GM11168 (cell line): ENCODE results near the gene WDR59.
"Not testable (repeated sequence)": the region's sequence is repeated elsewhere in the genome, so short reads cannot be mapped to it uniquely, and the experiment has no call there.

Experiments
- in situ Hi-C: fragments of 300-500 bp; cut with MboI; formaldehyde crosslinking; loops from one replicate; pipeline ENCODE4 v1.12.0; 2022; ENCODE audit warnings: low sequenced_read_pairs; ENCODE audit not compliant: unreplicated experiment

WDR59 gene

DNA sequence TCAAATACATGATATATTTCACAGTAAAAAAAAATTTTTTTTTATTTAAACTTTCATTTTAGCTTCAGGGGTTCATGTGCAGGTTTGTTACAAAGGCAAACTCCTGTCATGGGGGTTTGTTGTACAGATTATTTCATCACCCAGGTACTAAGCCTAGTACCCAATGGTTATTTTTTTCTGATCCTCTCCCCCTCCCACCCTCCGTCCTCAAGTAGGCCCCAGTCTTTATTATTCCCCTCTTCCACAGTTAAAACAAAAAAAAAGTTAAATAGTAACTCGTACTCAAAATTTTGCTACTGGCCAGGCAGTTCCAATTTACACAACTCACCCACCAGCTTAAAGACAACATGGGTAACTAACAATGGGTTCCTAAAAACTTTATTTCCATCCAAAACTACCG, 63.9 kb downstream of the WDR59 start:
- in situ Hi-C loops: no loop called here

DNA sequence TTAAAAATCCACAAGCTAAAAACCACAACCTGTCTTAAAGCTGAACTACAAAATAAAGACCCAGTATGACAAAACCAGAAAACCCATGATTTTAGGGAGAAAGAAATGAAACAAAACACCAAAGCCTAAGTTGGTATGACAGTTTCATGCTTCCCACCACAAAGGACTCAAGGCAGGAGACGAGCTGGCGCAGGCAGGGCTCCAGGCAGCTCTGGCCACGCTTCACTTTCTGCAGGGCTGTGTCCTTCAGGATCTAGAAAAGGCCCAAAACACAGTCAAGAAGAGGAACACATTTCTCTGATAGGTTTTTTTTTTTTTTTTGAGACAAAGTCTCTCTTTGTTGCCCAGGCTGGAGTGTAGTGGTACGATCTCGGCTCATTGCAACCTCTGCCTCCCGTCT, 75.3 kb downstream of the WDR59 start:
- in situ Hi-C loops: no loop called here

DNA sequence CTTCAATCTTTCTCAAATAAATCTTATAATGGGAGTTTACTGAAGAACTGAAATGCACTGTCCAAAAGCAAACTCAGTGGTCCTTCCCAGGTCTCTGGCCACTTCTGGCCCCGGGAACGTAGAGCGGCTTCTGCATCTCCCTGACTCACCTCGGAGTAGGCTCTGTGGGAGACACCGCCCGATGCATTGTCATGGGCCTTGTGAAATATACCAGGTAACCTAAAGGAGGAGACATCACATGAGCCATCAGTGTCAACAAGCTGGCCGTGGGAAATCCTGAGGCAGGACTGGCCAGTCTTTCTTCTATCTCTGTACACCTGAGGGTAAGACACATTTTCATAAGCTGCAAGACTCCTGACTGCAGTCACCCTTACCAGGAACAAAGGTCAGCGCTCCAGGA, 76.2 kb downstream of the WDR59 start:
- in situ Hi-C loops: not testable (repeated sequence)

DNA sequence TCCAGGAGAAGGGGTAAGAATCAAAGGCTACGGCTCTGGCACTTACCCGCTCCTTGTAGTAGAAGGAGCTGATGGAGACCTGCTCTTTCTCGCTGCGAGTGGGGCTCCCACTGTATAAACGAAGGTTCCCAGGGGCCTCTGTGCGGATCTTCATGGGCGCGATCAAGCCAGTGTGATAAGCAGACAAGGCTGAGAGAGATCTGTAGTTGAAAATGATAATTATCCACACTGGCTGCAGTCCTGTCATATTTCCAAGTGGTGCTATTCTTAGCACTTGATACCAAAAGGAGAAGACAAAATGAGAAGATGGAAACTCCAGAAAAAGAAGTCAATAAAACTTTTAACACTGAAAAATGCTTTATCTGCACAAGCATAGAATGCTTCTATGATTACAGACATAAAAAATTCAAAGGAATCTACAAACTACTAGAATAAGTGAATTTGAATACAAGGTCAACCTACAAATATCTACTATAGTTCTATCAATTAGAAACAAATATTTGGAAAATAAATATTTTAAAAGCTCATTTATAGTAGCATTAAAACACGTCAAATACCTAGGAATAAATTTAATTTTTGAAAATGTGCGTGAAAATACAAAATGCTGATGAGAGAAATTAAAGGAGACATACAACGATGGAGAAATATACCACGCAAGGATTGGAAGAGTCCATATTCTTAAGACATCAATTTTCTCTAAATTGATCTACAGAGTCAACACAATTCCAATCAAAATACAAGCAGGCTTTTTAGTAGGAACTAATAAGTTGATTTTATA, 80.8 kb downstream of the WDR59 start:
- in situ Hi-C loops: no loop called here

DNA sequence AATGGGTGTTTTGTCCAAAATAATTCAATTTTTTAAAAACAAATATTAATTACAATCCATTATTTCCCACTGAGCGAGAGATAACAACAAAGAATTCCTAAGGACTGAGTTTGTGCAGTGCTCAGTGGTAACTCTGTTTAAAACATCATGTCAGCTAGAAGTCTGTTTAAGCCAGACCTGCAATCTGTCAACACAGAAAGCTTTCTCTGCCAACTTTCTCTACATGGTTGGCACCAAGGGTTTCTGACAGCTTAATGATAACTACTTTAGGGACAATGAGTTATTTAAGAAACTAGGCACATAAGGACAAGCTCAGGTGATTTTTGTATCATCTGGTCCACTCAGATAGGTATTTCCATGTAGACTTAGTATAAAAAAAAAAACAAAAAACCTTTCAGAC, 81.8 kb downstream of the WDR59 start:
- in situ Hi-C loops: no loop called here

DNA sequence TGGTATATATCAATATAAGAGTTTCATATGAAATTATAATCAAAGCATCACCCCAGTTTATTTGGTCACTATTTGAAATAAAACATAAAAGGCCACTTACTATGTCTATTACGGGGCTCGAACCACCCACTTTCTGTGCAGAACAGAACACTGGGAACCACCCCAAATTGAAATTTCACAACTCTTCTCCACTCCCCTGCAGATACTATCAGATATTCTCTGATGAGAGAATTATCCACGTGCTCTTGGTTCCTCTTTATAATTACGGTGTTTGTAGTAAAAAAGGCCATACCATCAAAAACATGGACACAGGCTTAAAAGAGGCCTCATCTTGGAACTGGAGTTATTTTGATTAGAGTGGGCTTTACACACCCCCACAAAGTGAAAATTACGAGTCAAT, 82.8 kb downstream of the WDR59 start:
- in situ Hi-C loops: no loop called here

DNA sequence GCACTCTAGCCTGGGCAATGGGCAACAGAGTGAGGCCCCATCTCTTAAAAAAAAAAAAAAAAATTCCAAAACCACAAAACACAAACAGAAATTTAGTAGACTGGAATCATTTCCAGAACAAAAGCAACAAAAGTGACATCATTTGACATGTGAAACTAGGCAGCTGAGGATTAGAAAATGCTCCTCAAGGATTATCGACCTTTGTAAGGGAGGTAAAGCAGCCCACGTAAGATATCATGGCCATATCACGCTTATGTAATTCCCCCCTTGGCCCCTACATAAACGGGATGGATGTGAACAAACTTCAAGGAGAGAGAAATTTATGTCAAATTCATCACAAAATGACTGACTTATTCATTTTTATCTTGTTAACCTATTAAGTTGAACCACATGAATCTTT, 83.3 kb downstream of the WDR59 start:
- in situ Hi-C loops: no loop called here

DNA sequence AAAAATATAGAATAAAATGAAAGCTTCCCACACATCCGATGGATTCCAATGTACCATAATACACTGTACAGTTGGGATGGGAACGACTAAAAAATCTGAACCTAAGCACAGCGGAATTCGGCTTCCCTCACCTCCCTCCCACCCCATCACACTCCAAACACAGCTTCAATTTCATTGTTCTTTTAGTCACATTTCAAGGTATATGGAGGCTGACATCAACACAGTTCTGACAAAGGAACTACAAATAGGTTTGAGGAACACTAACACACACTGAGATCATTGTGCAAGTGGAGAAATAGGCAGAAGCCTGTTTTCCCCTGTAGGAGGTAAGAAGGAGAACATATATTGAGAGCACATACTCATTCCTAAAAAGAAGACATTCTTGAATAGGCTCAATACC, 85.1 kb downstream of the WDR59 start:
- in situ Hi-C loops: no loop called here

DNA sequence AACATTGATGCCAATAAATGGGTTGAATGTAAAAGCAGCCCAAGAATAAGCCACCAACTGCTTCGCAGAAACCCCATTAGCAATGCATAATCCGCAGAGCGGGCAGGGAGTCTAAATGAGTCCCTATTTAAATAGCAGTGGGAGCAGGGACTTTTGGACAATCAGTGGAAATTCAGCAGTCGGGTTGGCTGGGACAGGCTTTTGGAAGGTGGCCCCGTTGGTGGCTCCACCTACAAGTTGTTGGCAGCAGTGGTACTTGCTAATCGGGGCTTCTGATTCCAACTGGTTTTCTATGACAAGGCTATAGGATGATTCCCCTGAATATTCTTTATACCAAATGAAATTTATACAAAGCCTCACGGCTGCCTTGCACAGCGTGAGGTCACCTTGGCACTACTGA, 86.3 kb downstream of the WDR59 start:
- in situ Hi-C loops: no loop called here

DNA sequence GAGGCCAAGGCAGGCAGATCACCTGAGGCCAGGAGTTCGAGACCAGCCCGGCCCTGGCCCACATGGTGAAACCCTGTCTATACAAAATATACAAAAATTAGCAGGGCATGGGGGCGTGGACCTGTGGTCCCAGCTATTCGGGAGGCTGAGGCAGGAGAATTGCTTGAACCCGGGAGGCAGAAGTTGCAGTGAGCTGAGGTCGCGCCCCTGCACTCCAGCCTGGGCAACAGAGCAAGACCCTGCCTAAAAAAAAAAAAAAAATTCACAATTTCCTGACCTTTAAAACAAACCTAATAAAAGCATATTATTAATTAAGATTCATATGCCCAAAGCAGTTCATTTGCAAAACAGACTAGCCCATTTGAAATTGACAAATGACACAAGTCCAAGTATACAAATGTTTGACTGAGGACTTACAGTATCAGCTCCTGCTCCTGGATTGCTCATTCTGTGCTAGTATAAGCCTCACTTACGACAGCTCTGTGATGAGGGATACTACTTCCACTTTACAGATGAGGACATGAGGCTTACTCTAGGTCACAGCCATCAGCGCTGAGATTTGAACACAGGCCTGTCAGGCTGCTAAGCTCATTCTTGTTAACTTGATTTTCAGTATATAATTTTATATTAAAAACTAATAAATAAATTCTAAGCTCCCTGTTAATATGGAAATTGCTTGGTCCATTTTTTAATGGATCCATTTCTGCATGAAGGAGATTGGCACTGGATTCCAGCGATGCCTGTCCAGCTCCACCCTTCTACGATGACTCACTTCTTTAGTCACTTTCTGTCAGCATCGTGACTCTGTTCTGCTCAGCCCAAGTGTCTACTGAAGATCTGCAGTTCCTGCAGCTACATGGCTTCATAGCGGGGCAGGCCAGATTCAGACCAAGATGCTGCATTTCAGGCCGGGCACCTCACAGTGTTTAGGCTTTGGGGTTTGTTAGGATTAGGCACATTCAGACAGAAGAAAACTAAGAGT, 88.2 kb downstream of the WDR59 start:
- in situ Hi-C loops: no loop called here

DNA sequence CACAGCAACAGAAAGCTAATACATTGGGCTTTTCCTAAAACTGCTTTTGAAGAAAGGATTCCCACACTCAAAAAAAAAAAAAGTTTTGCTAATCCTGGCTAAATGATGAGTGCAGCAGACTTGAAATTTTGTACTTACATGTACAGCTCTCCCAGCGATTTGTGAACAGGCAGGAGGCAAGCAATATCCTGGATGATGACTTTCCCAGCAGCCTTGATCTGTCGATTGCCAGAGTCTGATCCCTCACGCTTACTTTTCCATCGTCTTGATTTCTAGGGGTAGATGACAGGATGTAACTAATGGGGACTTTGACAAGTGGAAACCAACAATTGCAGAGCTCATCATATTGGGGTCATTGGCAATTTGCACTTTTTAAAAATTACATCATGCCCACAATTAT, 91.4 kb downstream of the WDR59 start:
- in situ Hi-C loops: no loop called here

DNA sequence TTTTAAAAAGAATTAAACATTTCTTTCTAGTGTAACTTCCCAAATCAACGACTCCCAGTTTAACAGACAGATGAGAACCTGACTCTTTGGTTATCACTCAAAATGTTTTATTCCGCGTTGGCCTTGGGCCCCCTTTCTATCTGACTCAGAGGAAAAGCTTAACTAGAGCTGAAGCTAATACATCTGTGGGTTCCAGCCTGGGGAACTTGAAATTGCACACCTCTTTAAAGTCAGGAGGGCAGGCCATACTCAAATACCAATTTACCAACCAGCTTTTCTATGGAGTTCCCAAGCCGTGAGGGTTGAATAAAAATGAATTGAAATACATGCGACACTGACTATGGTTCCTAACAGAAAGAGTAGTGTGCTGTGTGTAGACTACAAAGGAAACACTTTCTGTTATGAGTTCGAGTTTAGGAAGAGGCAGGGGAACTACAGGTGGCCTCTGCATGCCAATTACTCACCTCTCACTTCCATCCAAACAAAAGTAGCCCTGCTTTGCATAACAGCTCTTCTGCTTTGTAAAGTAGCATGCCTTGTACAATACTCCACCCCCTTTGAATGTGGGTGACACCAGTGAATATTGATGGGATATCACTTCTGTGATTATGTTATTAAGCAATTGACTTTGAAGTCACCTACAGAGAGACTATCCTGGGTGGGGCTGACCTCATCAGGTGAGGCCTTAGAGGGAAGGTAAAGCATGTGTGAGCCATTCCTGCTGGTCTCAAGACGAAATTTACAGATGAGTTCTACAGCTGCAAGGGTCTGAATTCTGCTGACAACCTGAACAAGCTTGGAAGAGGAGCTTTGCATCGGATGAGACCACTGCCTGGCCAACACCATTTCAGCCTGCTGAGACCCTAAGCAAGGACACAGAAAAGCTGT, 92.1 kb downstream of the WDR59 start:
- in situ Hi-C loops: no loop called here

DNA sequence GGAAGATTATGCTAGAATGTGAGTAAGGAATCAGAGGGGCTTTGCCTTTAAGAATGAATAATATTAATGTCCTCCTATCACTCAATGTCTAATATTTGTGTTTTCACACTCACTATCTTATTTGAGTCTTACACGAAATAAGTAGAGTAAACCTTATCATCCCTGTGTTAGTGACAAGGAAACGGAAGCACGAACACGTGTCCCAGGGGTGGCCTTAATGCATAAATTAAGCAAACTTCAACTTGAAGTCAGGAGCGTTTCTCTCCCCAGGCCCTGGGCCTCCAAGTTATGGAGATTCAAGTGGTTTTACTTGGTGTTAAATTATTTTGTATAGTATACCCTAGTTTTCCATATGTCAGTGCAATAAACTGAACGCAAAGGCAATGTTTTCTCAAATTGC, 96.0 kb downstream of the WDR59 start:
- in situ Hi-C loops: no loop called here

DNA sequence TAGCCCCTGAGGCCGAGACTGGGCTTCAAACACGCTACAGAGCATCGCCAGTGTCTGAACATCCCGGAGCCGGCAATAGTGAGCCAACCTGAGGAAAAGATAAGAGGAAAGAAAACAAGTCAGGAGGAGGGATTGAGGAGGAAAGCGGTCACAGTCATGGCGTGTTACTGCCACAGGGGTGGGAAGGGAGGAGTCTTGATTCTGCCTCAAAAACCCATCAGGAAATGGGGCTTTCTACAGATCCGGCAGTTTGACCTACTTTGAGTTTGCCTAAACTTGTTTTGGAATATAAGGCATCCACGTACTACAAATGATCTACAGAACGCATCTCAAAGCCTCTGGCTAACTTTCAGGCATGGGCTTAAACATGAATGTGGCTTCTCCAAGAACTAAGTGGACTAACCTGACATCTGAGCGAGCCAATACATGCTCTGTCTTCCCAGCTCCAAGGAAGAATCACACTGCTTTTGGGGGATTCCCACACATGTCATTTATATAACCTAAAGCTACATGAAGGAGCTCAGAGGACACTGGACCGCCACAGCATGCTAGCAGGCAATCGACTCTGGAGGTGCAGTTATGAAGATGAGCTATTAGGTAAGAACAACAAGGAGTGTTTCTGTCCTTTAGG, 96.6 kb downstream of the WDR59 start:
- in situ Hi-C loops: no loop called here

DNA sequence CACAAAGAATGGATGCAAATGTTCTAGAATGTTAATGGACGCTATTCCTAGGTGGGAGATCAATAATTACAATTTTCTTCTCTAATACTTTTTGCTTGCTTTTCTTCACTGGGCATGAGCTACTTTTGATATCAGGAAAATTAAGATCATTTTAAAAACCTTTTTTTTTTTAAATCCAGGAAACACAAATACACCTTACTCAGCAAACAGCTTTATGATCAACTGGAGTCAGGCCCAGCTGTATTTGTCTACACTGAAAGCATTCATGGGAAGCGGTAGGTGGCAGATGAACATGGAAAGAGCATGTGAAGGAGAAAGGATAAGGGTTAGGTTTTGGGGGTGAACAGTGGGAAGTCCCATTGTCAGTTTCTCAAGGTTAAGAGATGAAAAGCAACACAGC, 97.8 kb downstream of the WDR59 start:
- in situ Hi-C loops: no loop called here

DNA sequence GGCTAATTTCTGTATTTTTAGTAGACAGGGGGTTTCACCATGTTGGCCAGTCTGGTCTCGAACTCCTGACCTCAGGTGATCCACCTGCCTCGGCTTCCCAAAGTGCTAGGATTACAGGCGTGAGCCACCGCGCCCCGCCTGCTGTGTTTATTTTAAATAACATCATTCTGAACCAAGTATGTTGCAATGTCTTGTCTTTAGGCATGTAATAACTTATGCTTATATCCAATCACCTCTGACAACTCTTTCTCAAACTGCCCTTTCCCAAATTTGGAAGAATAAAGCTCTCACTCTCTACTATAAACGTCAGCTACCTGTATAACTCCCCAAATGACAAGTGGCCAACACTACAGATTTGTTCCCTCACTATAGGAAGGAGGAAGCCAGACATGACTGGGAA, 107.2 kb downstream of the WDR59 start:
- in situ Hi-C loops: no loop called here

DNA sequence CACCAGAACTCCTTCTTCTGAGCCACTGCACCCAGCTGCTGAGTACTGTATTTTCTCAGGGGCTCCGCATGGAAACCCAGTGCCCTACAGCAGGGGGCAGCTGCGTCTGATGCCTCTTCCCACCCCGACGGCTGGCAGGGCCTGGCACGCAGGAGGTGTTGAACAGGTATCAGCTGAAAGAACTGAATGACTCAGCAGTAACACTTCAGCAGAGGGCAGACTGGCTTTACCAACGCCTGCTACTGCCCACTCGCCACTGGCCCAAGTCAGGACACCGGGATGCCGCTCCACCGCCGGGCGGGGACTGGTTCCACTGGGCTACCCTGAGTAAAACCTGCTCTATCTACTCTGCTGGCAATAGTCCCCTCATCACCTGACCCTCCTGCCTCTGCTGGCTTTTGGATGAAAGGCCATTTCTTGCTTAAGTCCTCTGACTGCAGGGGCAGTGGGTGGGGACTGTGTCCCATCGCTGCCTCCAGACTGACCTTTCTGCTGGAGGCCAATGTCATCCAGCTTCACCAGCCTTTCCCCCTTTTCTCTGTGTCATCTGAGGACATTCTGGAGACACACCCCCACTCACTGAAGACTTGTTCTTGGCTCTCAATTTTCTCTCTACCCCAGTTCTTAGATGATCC, 109.9 kb downstream of the WDR59 start:
- in situ Hi-C loops: no loop called here

DNA sequence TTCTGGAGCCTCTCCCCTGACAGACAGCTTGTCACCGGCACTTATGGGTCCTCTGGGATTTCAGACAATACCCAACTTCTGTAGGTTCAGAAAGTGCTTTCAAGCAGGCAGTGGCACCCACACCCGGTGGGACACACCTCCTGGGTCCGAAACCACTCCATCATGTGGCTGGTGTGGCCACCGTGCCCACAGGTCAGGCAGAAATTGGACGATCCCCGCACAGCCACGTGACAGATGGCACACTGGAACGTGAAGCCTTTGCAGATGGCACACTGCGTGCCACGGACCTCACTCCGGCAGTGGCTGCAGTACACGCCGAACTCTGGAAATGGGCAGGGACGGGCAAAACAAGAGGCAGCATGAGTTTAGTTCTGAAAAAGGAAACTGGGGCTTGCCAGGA, 110.8 kb downstream of the WDR59 start:
- in situ Hi-C loops: no loop called here

DNA sequence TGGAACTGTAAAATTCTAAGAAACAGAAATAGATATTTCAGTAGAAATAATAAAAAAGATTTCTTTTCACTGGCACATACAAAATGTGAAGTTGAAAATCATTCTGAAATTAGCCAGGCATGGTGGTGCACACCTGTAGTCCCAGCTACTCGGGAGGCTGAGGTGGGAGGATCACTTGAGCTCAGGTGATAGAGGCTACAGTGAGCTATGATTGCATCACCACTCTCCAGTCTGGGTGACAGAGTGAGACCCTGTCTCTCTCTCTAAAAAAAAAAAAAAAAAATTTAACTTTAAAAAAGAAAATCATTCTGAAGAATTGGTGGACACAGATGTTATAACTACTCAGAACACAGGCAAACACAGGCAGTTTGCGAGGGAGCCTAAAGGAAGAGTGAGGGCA, 112.6 kb downstream of the WDR59 start:
- in situ Hi-C loops: no loop called here

DNA sequence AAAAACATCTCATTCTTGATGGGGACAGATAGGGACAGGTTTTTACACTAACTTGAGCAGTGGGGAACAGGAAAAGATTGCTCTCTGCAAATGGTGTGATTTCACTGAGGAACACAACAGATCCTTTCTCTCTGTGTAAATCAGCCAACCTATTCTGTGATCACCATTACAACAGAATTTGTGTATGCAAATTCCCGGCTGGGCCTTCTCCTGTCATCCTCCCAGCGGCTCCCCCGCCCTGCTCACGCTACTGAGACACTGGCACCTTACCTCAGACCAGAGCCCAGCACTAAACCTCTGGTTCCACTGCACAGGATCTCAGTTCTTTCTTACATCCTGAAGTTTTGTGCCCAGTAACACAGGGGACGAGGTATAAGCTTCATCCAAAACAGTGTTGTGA, 113.3 kb downstream of the WDR59 start:
- in situ Hi-C loops: no loop called here
